Suppressor macrophage treated with lipopolysaccharide for 4 hours (primary cell): ENCODE measurements around the gene GLB1L.

ENCODE experiments used
- DNase-seq: peaks from one replicate; pipeline ENCODE4 v3.0.0-alpha.2; 2020

The GLB1L gene

DNA sequence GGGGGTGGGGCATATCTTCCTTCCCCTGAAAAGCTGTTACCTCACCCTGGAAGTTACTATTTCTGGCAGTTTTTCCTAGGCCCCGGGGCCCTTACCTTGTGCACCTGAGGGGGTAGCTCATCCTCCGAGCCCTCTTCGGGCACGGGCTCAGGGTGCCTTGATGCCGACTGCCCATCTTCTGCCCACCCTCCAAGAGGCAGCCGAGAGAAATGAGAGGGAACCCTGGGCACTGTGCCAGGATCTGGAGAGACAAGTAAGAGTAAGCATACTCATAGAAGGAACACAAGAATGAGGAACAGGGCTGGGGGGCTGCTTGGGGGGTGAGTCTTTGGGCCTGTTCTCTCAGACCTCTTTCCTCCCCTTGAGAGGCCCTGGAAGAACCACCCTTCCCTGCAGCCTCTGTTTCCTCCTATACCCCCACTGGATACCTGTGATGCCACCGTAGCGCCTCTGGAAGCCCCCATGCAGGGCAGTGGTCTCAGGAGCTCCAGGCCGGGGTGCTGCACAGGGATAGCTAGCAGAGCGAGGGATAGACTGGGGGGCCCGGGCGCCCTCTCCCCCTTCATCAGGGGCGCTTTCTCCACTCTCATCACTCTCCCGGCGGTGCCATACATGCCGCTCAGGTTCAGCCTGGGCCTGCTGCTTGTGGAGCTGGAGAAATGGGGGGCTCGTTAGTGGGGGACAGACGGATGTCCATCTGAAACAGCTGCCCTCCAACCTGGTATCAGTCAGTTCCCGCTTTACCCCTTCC lies 24.4 kb downstream of the GLB1L start:
- no peak for DNase-seq

DNA sequence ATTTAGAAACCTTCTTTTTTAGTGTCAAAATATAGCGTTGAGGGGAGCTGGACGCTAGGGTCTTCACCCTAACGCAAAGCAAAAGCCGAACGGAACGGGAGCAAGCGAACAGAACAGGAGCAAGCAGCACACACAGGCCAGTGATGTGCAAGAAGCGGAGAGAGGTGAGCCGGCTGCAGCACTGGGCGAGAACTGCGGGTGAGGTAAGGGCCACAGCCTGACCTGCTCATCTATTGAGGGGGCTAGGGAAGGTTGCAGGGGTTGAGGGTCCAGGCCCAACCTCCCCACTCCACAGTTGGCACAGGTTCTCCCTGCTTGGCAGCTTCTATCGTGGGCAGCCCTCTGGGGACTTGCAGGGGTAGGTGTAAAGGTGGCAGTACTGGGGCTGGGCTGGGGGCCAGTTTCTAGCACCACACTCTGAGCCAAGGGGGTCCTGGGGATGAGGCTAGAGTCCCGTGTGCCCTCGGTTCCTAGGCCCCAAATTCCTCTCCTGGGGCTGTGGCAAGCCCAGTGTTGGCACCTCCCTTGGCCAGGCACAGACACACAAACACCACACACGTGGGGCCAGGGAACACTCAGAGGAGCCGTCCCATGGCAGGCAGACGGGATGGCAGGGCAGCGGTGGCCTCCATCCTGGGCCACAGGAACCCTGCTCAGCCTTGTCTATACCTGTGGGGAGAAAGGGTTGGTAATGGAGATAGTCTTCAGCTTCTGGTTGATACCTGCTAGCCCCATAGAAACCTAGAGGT lies 25.3 kb downstream of the GLB1L start:
- DNase-seq: no peak

DNA sequence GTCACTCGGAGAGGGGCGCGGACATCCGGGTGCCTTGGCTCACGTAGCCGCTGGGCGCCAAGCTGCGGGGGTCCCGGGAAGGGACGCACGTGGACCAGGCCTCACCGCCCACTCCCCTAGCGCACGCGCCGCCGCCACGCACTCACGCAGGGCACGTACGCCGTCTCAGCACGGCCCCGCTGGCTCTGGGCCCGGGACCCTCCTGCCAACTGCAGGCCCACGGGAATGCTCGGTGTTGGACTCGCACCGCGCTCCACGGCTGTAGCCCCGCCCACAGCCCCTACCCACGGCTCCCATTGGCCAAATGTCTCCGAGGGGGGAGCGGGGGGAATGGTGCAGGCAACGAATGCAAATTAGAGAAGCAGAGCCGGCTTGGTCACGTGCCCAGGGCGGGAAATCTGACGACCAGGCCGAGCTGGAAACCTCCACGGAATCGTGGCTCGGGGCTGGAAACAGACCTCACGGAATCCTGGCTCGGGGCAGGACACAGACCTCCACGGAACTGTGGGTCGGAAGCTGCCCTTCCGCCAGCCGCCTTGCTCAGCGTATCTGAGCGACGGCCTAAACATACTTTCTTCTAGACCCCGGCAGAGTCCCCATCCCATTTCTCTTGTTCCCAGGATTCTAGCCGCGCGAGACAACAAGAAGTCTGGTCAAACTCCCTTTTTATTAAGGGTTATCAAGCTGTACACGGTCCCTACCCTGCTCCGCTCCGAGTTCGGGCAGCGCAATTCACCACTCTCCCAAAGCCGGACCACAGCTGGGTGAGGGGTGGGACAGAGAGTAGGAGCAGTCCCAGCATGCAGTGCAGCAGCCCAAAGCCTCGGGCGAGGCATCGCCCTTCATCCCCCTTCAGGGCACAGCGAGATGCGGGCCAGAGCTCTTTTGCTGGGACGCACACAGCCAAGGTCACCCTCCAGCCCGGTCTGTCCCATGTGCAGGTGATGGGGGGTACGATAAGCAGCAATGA lies 26.2 kb downstream of the GLB1L start, which contains the start of gene ABCB6:
TSS of gene ABCB6 (minus strand) at position 227 of the 970 bp plus-strand sequence. CDS start 285 bp downstream, outside the sequence.
- peak; percentile 71 for DNase-seq

DNA sequence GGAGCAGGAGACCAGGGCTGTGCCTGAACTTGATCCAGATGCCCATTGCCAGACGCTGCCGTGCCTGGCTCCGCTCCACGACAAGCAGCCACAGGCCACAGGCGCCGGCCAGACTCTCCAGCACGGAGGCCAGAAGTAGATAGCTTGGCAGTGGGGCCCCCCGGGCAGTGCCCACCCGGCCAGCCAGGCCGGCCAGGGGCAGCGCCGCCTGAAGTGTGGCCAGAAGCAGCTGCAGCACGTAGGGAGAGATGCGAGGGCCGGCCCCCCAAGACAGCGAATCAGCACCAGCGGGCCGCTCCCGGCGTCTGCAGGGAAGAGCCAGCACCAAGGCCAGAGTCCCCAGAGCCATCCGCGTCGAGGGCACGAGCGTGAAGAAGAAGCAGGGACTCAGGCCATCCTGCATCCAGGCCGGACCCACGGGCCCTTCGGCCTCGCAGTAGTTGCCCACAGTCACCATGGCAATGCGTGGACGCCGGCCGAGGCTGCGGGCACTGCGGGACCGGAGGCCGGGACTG lies 27.0 kb downstream of the GLB1L start:
- peak; percentile 29 for DNase-seq

DNA sequence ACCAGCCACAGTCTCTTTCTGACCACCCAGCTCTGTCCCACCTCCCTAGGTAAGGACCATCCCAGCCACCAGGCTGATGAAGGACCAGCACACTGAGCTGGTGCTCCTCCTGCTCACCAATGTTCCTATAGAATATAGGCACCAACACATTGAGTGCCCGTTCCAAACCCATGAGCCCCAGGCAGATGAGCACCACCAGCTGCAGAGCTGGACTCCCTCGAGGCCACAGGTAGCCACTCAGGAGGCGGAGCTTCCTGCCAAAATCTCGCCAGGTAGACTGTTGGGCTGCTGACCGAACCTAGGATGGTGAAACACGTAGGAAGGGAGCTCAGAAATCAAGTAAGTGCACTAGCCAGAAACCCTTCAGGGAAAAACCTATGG lies 28.7 kb downstream of the GLB1L start:
- DNase-seq: no peak

DNA sequence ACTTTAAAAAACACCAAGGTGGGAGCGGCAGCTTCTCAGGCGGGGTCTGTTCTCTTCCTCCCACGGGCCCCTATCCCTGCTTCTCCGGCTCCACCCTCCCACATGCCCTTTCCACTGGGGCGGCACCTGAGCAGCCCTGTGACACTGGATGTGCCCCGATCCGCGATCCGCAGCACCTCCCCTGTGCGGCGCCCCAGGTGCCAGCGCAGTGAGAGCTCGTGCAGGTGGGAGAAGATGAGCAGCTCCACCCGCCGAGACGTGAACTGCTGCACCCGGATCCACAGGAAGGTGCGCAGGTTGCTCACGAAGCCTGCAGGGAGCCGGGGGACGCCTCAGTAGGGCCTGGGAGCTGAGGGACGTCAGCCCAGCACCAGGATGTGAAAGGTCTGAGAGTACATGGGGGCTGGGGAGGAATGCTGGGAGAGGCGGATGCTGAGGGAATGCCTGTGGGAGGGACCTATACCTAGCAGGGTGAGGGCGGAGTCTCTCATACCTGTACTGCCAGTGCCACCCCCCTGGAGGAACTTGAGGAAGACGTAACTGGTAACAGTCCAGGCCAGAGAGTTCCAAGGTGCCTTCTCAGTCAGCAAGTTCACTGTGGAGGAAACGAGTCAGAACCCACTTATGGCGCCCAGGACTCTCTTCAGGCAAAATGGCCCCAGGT lies 29.2 kb downstream of the GLB1L start:
- DNase-seq: no peak

DNA sequence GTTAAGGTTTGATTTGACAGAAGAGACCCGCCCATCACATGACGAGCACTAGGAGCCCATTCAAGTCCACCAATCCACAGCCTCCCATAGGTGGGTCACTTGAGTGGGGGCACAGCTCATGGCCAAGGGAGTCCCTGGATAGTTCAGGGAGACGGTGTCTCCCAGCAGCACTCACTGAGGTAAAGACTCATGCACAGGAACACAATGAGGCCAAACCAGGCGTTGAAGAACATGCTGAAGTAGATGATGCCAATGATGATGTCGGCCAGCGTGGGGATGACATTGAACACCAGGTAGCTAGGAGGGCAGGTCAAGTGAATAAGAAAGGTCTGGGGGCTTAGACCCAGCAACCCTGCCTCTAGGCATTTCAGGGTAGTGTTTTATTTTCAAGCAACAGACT lies 30.5 kb downstream of the GLB1L start:
- DNase-seq: no peak

- DNase-seq: no peak
Observed at GRCh38 chr2:219214141-219214540, 31.1 kb downstream of the GLB1L start.

- DNase-seq: no peak
Observed at GRCh38 chr2:219213486-219214071, 31.7 kb downstream of the GLB1L start.

DNA sequence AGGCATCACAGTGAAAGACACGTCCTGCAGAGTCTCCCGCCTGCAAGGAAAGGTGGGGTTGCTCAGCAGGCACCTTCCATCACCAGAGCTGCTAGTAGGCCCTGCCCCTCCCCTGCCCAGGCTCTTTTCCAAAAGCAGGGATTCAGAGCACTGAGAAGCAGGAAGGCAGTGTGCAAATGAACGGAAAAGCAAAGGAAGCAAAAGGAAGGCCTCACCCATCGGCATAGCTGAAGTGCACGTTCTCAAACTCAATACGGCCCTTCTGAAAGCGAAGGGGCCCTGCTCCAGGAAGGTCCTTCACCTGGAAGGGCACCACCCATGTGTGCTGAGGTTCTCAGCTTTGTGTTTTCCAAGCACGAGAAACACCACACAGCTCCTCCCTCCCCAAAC lies 32.2 kb downstream of the GLB1L start:
- DNase-seq: no peak

DNA sequence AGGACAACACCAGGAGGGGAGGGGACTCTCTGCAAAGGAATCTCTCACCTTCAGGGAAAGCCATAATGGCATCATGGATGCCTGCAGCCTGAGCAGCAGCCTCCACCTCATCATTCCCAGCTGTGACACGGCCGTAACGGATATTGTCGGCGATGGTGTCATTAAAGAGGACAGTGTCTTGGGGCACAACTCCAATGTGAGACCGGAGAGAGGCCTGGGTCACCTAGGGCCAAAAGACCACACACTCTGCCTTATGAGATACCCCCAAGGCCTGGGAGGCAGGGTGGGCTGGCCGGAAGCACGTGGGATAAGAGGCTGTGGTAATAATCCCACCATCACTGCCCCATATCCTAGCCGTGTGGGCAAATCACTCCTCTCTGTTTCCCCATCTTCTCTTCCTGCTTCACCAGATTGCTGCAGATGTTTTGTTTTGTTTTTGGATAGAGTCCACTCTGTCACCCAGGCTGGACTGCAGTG lies 34.3 kb downstream of the GLB1L start:
- DNase-seq: no peak

GRCh38 chr2:219210196-219210885 lies 34.9 kb downstream of the GLB1L start:
- no peak for DNase-seq

GRCh38 chr2:219209236-219210195 lies 35.7 kb downstream of the GLB1L start:
- no peak for DNase-seq

DNA sequence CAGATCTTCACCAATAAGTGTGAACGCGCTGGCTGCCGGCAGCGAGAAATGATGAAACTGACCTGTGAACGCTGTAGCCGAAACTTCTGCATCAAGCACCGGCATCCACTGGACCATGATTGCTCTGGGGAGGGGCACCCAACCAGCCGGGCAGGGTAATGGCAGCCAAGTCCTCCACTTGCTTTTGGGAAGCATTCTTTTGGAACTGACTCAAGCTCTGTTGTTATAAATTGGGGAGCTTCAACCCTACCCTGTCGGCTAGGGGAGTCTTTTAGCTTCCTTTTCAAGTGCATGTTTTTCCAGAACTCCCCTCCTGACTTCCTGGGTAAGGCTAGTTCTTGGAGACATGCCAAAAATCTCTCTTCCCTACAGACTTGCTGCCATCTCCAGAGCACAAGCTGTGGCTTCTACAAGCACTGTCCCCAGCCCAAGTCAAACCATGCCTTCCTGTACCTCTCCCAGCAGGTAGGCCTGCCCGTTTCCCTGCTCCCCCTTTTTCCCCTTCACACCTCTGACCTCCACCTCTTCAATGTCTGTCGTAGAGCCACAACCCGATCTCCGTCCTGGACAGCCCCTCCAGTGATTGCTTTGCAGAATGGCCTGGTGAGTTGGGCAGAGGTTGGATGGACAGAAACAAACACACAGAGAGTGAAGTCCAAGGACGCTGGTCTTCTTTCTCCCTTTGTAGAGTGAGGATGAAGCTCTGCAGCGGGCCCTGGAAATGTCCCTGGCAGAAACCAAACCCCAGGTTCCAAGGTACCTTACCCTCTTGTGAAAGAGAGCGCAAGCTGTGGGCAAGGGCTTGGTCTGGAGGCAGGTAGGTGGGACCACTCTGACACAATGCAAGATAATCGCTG lies 37.1 kb downstream of the GLB1L start:
- DNase-seq: no peak

DNA sequence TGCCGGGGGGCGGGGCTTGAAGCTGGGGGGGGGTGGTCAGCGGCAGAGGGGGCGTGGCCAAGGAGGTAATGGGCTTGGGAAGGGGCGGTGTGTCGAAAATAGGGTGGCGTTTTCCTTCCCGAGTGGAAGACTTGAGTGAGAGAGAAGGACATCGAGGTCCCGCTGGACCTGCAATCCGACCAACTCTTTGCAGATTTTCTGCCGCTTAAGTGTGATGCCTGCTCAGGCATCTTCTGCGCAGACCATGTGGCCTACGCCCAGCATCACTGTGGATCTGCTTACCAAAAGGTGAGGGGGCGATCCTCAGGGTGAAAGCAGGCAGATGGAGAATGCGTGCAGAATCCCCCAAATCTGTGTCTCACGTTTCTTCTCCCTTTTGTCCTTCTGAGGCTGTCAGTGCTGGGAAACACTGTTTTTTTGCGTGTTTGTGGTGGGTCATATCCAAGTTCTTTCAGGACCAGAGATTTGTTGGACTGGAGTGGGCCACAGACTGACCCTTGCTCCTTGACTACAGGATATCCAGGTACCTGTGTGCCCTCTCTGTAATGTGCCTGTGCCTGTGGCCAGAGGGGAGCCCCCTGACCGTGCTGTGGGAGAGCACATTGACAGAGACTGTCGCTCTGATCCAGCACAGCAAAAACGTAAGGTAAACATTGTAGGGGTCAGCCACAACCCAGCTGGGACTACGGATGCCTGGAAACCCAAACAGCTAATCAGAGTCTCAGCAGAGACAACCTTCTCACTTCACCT lies 37.9 kb downstream of the GLB1L start:
- no peak for DNase-seq

- peak; percentile 97 for DNase-seq
Observed at GRCh38 chr2:219206328-219207133, 38.7 kb downstream of the GLB1L start, which contains the start of gene ZFAND2B. Gene ZFAND2B, plus strand, starts transcription at chr2:219206782. Its CDS starts 206 bp downstream, at chr2:219206988.

GRCh38 chr2:219205981-219206327 lies 39.3 kb downstream of the GLB1L start:
- no peak for DNase-seq
